Measurements from ENCODE around the gene AP1S1. TPM values are rescaled to one million over a fixed set of nuclear protein-coding genes. Genes with fewer than 3 reads are reported as not detected.

Gene AP1S1
- total RNA-seq, 4 donors from 2014 or later: 28.2 to 44.4 (median 35.5) TPM

DNA sequence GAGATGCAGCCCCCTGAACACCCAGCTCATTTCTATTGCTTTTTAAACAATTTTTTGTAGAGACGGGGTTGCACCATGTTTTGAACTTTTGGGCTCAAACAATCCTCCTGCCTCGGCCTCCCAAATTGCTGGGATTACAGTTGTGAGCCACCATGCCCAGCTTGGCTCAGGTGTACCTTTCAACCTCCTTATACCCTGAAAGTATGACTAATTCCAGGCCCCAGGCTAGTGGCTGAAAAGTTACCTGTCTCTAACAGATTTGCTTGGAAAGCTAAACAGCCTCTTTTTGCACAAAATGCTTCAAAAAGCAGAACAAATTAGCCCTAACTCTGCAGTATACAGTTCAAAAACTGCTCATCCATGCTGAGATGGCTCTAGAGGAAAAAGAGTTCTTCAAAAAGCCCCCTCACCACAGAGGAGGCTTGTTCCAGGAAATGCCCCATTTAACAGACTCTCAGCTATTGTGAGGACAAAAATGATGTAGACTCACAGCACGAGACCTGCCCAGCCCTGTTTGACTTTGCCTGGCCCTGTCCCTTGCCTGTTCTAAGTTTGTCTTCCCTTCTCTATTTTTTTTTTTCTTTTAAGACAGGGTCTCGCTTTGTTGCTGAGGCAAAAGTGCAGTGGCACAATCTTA, 13.4 kb upstream of the AP1S1 start:
- Histone ChIP-seq H3K4me1 (peaks cover 13 to 24% (median 22%) of the 10 kb centered on the region in 4 donors), H3K27ac (replicated peaks in 1 of 4) (no peak overlapping the region), H3K36me3 (peaks cover 0 to 3% (median 0%) of the 10 kb centered on the region in 4 donors), H3K4me3 (no peak overlapping the region), H3K9me3 (no peaks in the 10 kb centered on the region), H3K27me3 (peaks cover 0 to 11% (median 0%) of the 10 kb centered on the region in 4 donors)
- WGBS: 89% methylated on average over 4 of the region's 4 CpGs
- intact Hi-C loops (cut with DNase I): loop anchor here (5.0 to 10.0 kb wide), 2 partner anchors 54 to 141 kb away; no protein-coding TSS in a partner anchor
- DNase-seq (ENCODE audit: extremely low spot score): no peak
- no peak for TF ChIP-seq EP300 (IDR thresholded peaks at IDR 0.05)
- TF ChIP-seq, protein P1, sequence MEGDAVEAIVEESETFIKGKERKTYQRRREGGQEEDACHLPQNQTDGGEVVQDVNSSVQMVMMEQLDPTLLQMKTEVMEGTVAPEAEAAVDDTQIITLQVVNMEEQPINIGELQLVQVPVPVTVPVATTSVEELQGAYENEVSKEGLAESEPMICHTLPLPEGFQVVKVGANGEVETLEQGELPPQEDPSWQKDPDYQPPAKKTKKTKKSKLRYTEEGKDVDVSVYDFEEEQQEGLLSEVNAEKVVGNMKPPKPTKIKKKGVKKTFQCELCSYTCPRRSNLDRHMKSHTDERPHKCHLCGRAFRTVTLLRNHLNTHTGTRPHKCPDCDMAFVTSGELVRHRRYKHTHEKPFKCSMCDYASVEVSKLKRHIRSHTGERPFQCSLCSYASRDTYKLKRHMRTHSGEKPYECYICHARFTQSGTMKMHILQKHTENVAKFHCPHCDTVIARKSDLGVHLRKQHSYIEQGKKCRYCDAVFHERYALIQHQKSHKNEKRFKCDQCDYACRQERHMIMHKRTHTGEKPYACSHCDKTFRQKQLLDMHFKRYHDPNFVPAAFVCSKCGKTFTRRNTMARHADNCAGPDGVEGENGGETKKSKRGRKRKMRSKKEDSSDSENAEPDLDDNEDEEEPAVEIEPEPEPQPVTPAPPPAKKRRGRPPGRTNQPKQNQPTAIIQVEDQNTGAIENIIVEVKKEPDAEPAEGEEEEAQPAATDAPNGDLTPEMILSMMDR (IDR thresholded peaks at IDR 0.05): no peak
- no peak for TF ChIP-seq POLR2AphosphoS5 (IDR thresholded peaks at IDR 0.05)
- TF ChIP-seq POLR2A (IDR thresholded peaks at IDR 0.05; ENCODE audit: low read depth): no peak

- Histone ChIP-seq H3K27me3 (peaks cover 0 to 24% (median 0%) of the 10 kb centered on the region in 4 donors), H3K4me3 (no peak overlapping the region), H3K9me3 (no peaks in the 10 kb centered on the region), H3K27ac (replicated peaks in 1 of 4) (no peak overlapping the region), H3K4me1 (peaks cover 8 to 25% (median 16%) of the 10 kb centered on the region in 4 donors), H3K36me3 (peaks cover 0 to 4% (median 2%) of the 10 kb centered on the region in 4 donors)
- TF ChIP-seq POLR2A (IDR thresholded peaks at IDR 0.05; ENCODE audit: low read depth) (no peak), POLR2AphosphoS5 (IDR thresholded peaks at IDR 0.05) (no peak), EP300 (IDR thresholded peaks at IDR 0.05) (no peak)
- TF ChIP-seq, protein P1 (IDR thresholded peaks at IDR 0.05): no peak
- intact Hi-C loops (cut with DNase I): no loop called here
- no peak for DNase-seq (ENCODE audit: extremely low spot score)
- 97% methylated on average over 2 of the region's 2 CpGs for WGBS
These were observed 2.2 kb upstream of the AP1S1 start for GRCh38 chr7:101151908-101152651.

- Histone ChIP-seq H3K4me3 (peak overlapping the region; percentile 66 to 91 (median 78)), H3K9me3 (no peaks in the 10 kb centered on the region), H3K27ac (replicated peaks in 1 of 4) (peak overlapping the region in 2 of 4 donors; percentile 33 to 53), H3K4me1 (peaks cover 8 to 25% (median 16%) of the 10 kb centered on the region in 4 donors), H3K27me3 (peaks cover 0 to 21% (median 3%) of the 10 kb centered on the region in 4 donors), H3K36me3 (peaks cover 16 to 31% (median 27%) of the 10 kb centered on the region in 4 donors)
- TF ChIP-seq POLR2AphosphoS5 (IDR thresholded peaks at IDR 0.05): no peak
- TF ChIP-seq, protein P1 (IDR thresholded peaks at IDR 0.05): no peak
- no peak for TF ChIP-seq POLR2A (IDR thresholded peaks at IDR 0.05; ENCODE audit: low read depth)
- no peak for TF ChIP-seq EP300 (IDR thresholded peaks at IDR 0.05)
- 3% methylated on average over 25 of the region's 34 CpGs for WGBS
- intact Hi-C loops (cut with DNase I): no loop called here
- DNase-seq (ENCODE audit: extremely low spot score): no peak
These were observed 422 bp downstream of the AP1S1 start for GRCh38 chr7:101154693-101155102.

- Histone ChIP-seq H3K4me1 (peaks cover 8 to 25% (median 16%) of the 10 kb centered on the region in 4 donors), H3K4me3 (peak overlapping the region; percentile 66 to 91 (median 78)), H3K27ac (replicated peaks in 1 of 4) (no peak overlapping the region), H3K27me3 (peaks cover 0 to 27% (median 3%) of the 10 kb centered on the region in 4 donors), H3K9me3 (no peaks in the 10 kb centered on the region), H3K36me3 (peaks cover 20 to 37% (median 33%) of the 10 kb centered on the region in 4 donors)
- DNase-seq (ENCODE audit: extremely low spot score): no peak
- intact Hi-C loops (cut with DNase I): no loop called here
- WGBS: 52% methylated on average over 4 of the region's 4 CpGs
- TF ChIP-seq EP300 (IDR thresholded peaks at IDR 0.05) (no peak), POLR2A (IDR thresholded peaks at IDR 0.05; ENCODE audit: low read depth) (no peak), POLR2AphosphoS5 (IDR thresholded peaks at IDR 0.05) (no peak)
- TF ChIP-seq, protein P1 (IDR thresholded peaks at IDR 0.05): no peak
These were observed 1.0 kb downstream of the AP1S1 start for GRCh38 chr7:101155303-101155702.

Data from esophagus muscularis mucosa (tissue), 4 donors.